Measurements from ENCODE around the gene SHKBP1.

SHKBP1 gene

GRCh38 chr19:40605216-40605971, 28.7 kb downstream of the SHKBP1 start:
- Histone ChIP-seq H4K8ac (ENCODE audit: low read depth, low read length) (no peak overlapping the region), H3K56ac (ENCODE audit: low read length) (peak overlapping the region; percentile 79), H3K79me2 (ENCODE audit: control insufficient read depth, insufficient read depth, low read length) (no peaks in the 10 kb centered on the region), H3K4me2 (ENCODE audit: low read length) (peak overlapping the region; percentile 68), H3K27me3 (ENCODE audit: insufficient read depth, low read length, poor library complexity) (peaks cover 11% of the 10 kb centered on the region), H2BK15ac (replicated peaks; ENCODE audit: low read depth) (no peak overlapping the region), H3K9ac (ENCODE audit: low read length) (peak overlapping the region; percentile 51), H3K4ac (ENCODE audit: low read depth, low read length) (no peak overlapping the region), H3K18ac (ENCODE audit: low read length) (no peak overlapping the region), H4K5ac (ENCODE audit: low read length) (no peak overlapping the region), H2BK5ac (ENCODE audit: low read length) (no peak overlapping the region), H2BK120ac (ENCODE audit: low read depth, low read length) (no peak overlapping the region), H3K79me1 (ENCODE audit: low read length) (no peaks in the 10 kb centered on the region), H2AK5ac (ENCODE audit: low read length) (no peak overlapping the region), H3K36me3 (ENCODE audit: control insufficient read depth, insufficient read depth, low read length) (no peaks in the 10 kb centered on the region), H3K27ac (ENCODE audit: low read depth, low read length) (no peak overlapping the region), H3K23ac (ENCODE audit: low read length) (no peak overlapping the region), H3K4me1 (ENCODE audit: control insufficient read depth, low read depth, low read length) (peaks cover 12% of the 10 kb centered on the region), H3K4me3 (ENCODE audit: low read length) (no peak overlapping the region)
- WGBS (ENCODE audit: extremely low coverage, insufficient coverage, low lambda C conversion rate), result no CpG with 5 or more reads among the region's 71 CpGs
- peak; percentile 79 for DNase-seq

- no peak overlapping the region for H2BK15ac ChIP-seq (replicated peaks; ENCODE audit: low read depth)
- H3K27ac ChIP-seq (ENCODE audit: low read depth, low read length), result no peak overlapping the region
- H4K5ac ChIP-seq (ENCODE audit: low read length), result no peak overlapping the region
- H3K36me3 ChIP-seq (ENCODE audit: control insufficient read depth, insufficient read depth, low read length), result no peaks in the 10 kb centered on the region
- peak overlapping the region; percentile 11 for H3K4ac ChIP-seq (ENCODE audit: low read depth, low read length)
- no peaks in the 10 kb centered on the region for H3K27me3 ChIP-seq (ENCODE audit: insufficient read depth, low read length, poor library complexity)
- peak overlapping the region; percentile 45 for H2AK5ac ChIP-seq (ENCODE audit: low read length)
- no peak for DNase-seq
- peak overlapping the region; percentile 32 for H3K56ac ChIP-seq (ENCODE audit: low read length)
- no peak overlapping the region for H3K4me3 ChIP-seq (ENCODE audit: low read length)
- no peaks in the 10 kb centered on the region for H3K79me2 ChIP-seq (ENCODE audit: control insufficient read depth, insufficient read depth, low read length)
- H3K4me2 ChIP-seq (ENCODE audit: low read length), result no peak overlapping the region
- H2BK120ac ChIP-seq (ENCODE audit: low read depth, low read length), result no peak overlapping the region
- no peaks in the 10 kb centered on the region for H3K79me1 ChIP-seq (ENCODE audit: low read length)
- H3K23ac ChIP-seq (ENCODE audit: low read length), result no peak overlapping the region
- no peak overlapping the region for H3K18ac ChIP-seq (ENCODE audit: low read length)
- H4K8ac ChIP-seq (ENCODE audit: low read depth, low read length), result no peak overlapping the region
- H2BK5ac ChIP-seq (ENCODE audit: low read length), result no peak overlapping the region
- peaks cover 8% of the 10 kb centered on the region for H3K4me1 ChIP-seq (ENCODE audit: control insufficient read depth, low read depth, low read length)
- H3K9ac ChIP-seq (ENCODE audit: low read length), result no peak overlapping the region
- no CpG with 5 or more reads among the region's 31 CpGs for WGBS (ENCODE audit: extremely low coverage, insufficient coverage, low lambda C conversion rate)
These were observed 30.9 kb downstream of the SHKBP1 start for GRCh38 chr19:40607311-40608239.

GRCh38 chr19:40608240-40608621, 31.6 kb downstream of the SHKBP1 start:
- Histone ChIP-seq H4K8ac (ENCODE audit: low read depth, low read length) (no peak overlapping the region), H3K4me2 (ENCODE audit: low read length) (no peak overlapping the region), H3K4me3 (ENCODE audit: low read length) (no peak overlapping the region), H2BK5ac (ENCODE audit: low read length) (no peak overlapping the region), H3K79me2 (ENCODE audit: control insufficient read depth, insufficient read depth, low read length) (no peaks in the 10 kb centered on the region), H3K4me1 (ENCODE audit: control insufficient read depth, low read depth, low read length) (peaks cover 2% of the 10 kb centered on the region), H3K56ac (ENCODE audit: low read length) (no peak overlapping the region), H3K18ac (ENCODE audit: low read length) (no peak overlapping the region), H3K27ac (ENCODE audit: low read depth, low read length) (no peak overlapping the region), H3K4ac (ENCODE audit: low read depth, low read length) (no peak overlapping the region), H3K9ac (ENCODE audit: low read length) (no peak overlapping the region), H2BK15ac (replicated peaks; ENCODE audit: low read depth) (no peak overlapping the region), H3K36me3 (ENCODE audit: control insufficient read depth, insufficient read depth, low read length) (no peaks in the 10 kb centered on the region), H3K27me3 (ENCODE audit: insufficient read depth, low read length, poor library complexity) (no peaks in the 10 kb centered on the region), H2BK120ac (ENCODE audit: low read depth, low read length) (no peak overlapping the region), H3K23ac (ENCODE audit: low read length) (no peak overlapping the region), H3K79me1 (ENCODE audit: low read length) (no peaks in the 10 kb centered on the region), H2AK5ac (ENCODE audit: low read length) (no peak overlapping the region), H4K5ac (ENCODE audit: low read length) (no peak overlapping the region)
- WGBS (ENCODE audit: extremely low coverage, insufficient coverage, low lambda C conversion rate), result no CpG with 5 or more reads among the region's 14 CpGs
- no peak for DNase-seq

GRCh38 chr19:40608957-40609356, 32.3 kb downstream of the SHKBP1 start:
- no peaks in the 10 kb centered on the region for H3K79me2 ChIP-seq (ENCODE audit: control insufficient read depth, insufficient read depth, low read length)
- H3K27ac ChIP-seq (ENCODE audit: low read depth, low read length), result no peak overlapping the region
- no peaks in the 10 kb centered on the region for H3K79me1 ChIP-seq (ENCODE audit: low read length)
- no peak overlapping the region for H2BK15ac ChIP-seq (replicated peaks; ENCODE audit: low read depth)
- H3K56ac ChIP-seq (ENCODE audit: low read length), result no peak overlapping the region
- no peak overlapping the region for H2AK5ac ChIP-seq (ENCODE audit: low read length)
- H3K4me2 ChIP-seq (ENCODE audit: low read length), result no peak overlapping the region
- no peak overlapping the region for H3K4me3 ChIP-seq (ENCODE audit: low read length)
- H3K4me1 ChIP-seq (ENCODE audit: control insufficient read depth, low read depth, low read length), result peaks cover 2% of the 10 kb centered on the region
- H4K8ac ChIP-seq (ENCODE audit: low read depth, low read length), result no peak overlapping the region
- no peak overlapping the region for H3K9ac ChIP-seq (ENCODE audit: low read length)
- H3K18ac ChIP-seq (ENCODE audit: low read length), result no peak overlapping the region
- H3K4ac ChIP-seq (ENCODE audit: low read depth, low read length), result no peak overlapping the region
- H3K27me3 ChIP-seq (ENCODE audit: insufficient read depth, low read length, poor library complexity), result no peaks in the 10 kb centered on the region
- H3K23ac ChIP-seq (ENCODE audit: low read length), result no peak overlapping the region
- WGBS (ENCODE audit: extremely low coverage, insufficient coverage, low lambda C conversion rate), result no CpG with 5 or more reads among the region's 4 CpGs
- H4K5ac ChIP-seq (ENCODE audit: low read length), result no peak overlapping the region
- DNase-seq, result no peak
- H2BK120ac ChIP-seq (ENCODE audit: low read depth, low read length), result no peak overlapping the region
- H3K36me3 ChIP-seq (ENCODE audit: control insufficient read depth, insufficient read depth, low read length), result no peaks in the 10 kb centered on the region
- no peak overlapping the region for H2BK5ac ChIP-seq (ENCODE audit: low read length)

- Histone ChIP-seq H4K5ac (ENCODE audit: low read length) (no peak overlapping the region), H3K9ac (ENCODE audit: low read length) (peak overlapping the region; percentile 64), H2BK120ac (ENCODE audit: low read depth, low read length) (no peak overlapping the region), H4K8ac (ENCODE audit: low read depth, low read length) (no peak overlapping the region), H3K79me1 (ENCODE audit: low read length) (no peaks in the 10 kb centered on the region), H3K79me2 (ENCODE audit: control insufficient read depth, insufficient read depth, low read length) (no peaks in the 10 kb centered on the region), H3K18ac (ENCODE audit: low read length) (no peak overlapping the region), H3K4me3 (ENCODE audit: low read length) (peak overlapping the region; percentile 29), H3K4ac (ENCODE audit: low read depth, low read length) (no peak overlapping the region), H3K4me2 (ENCODE audit: low read length) (peak overlapping the region; percentile 77), H3K27me3 (ENCODE audit: insufficient read depth, low read length, poor library complexity) (no peaks in the 10 kb centered on the region), H2BK15ac (replicated peaks; ENCODE audit: low read depth) (no peak overlapping the region), H2BK5ac (ENCODE audit: low read length) (no peak overlapping the region), H3K4me1 (ENCODE audit: control insufficient read depth, low read depth, low read length) (peaks cover 2% of the 10 kb centered on the region), H2AK5ac (ENCODE audit: low read length) (no peak overlapping the region), H3K56ac (ENCODE audit: low read length) (peak overlapping the region; percentile 87), H3K36me3 (ENCODE audit: control insufficient read depth, insufficient read depth, low read length) (no peaks in the 10 kb centered on the region), H3K27ac (ENCODE audit: low read depth, low read length) (no peak overlapping the region), H3K23ac (ENCODE audit: low read length) (no peak overlapping the region)
- DNase-seq, result peak; percentile 95
- no CpG with 5 or more reads among the region's 50 CpGs for WGBS (ENCODE audit: extremely low coverage, insufficient coverage, low lambda C conversion rate)
These were observed 33.1 kb downstream of the SHKBP1 start for GRCh38 chr19:40609561-40610395.

Measured in mesendoderm (in vitro differentiated cells).